ENCODE data around the gene CDH12.

CDH12 gene

DNA sequence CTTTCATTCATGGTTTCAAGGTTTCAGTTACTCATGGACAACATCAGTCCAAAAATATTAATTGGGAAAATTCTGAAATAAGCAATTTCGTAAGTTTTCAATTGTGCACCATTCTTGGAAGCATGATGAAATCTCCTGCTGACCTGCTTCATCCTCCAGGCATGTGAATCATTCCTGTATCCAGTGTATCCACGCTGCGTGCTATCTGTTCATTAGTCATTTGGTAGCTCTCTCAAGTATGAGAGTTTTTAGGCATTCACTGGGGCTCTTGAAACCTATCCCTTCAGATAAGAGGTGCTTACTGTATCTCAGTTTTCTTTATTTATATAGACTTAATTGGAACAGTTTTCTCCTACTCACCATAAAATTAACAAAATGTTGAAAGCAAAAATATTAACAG, 293.0 kb downstream of the CDH12 start:
- no peak for TF ChIP-seq CEBPB (IDR thresholded peaks at IDR 0.05)
- no peak for TF ChIP-seq TCF12 (IDR thresholded peaks at IDR 0.05; ENCODE audit: low read depth)

DNA sequence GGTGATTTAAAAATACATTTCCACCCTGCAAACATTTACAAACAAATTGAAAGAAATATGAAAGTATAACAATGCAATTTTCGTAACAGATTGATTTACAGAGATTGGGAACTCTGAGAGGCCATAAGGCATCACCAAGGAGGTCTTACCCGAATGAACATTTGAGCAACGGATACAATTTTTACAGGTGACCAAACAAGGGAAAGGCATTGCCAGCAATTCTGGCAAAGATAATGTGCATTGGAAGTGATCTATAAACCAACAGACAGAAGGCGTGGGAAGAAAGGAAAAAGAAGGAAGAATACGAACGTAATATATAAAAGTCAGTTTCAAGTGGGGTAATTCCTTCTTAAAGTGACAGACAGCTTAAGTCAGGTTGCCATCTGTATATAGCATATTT, 295.9 kb downstream of the CDH12 start:
- TF ChIP-seq YY1 (IDR thresholded peaks at IDR 0.05; ENCODE audit: low read depth) (no peak), TEAD4 (IDR thresholded peaks at IDR 0.05) (no peak), USF1 (IDR thresholded peaks at IDR 0.05) (no peak), FOXM1 (IDR thresholded peaks at IDR 0.05; ENCODE audit: borderline replicate concordance, low read depth) (no peak), CREB1 (IDR thresholded peaks at IDR 0.05; ENCODE audit: low read depth) (no peak), TCF12 (IDR thresholded peaks at IDR 0.05; ENCODE audit: low read depth) (no peak), CEBPB (IDR thresholded peaks at IDR 0.05) (no peak), RAD21 (IDR thresholded peaks at IDR 0.05; ENCODE audit: low read depth) (no peak), NFIC (IDR thresholded peaks at IDR 0.05) (no peak), EGR1 (IDR thresholded peaks at IDR 0.05) (no peak), MAX (IDR thresholded peaks at IDR 0.05) (no peak)
- TF ChIP-seq, protein P1, sequence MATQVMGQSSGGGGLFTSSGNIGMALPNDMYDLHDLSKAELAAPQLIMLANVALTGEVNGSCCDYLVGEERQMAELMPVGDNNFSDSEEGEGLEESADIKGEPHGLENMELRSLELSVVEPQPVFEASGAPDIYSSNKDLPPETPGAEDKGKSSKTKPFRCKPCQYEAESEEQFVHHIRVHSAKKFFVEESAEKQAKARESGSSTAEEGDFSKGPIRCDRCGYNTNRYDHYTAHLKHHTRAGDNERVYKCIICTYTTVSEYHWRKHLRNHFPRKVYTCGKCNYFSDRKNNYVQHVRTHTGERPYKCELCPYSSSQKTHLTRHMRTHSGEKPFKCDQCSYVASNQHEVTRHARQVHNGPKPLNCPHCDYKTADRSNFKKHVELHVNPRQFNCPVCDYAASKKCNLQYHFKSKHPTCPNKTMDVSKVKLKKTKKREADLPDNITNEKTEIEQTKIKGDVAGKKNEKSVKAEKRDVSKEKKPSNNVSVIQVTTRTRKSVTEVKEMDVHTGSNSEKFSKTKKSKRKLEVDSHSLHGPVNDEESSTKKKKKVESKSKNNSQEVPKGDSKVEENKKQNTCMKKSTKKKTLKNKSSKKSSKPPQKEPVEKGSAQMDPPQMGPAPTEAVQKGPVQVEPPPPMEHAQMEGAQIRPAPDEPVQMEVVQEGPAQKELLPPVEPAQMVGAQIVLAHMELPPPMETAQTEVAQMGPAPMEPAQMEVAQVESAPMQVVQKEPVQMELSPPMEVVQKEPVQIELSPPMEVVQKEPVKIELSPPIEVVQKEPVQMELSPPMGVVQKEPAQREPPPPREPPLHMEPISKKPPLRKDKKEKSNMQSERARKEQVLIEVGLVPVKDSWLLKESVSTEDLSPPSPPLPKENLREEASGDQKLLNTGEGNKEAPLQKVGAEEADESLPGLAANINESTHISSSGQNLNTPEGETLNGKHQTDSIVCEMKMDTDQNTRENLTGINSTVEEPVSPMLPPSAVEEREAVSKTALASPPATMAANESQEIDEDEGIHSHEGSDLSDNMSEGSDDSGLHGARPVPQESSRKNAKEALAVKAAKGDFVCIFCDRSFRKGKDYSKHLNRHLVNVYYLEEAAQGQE (IDR thresholded peaks at IDR 0.05; ENCODE audit: low read depth) = no peak

DNA sequence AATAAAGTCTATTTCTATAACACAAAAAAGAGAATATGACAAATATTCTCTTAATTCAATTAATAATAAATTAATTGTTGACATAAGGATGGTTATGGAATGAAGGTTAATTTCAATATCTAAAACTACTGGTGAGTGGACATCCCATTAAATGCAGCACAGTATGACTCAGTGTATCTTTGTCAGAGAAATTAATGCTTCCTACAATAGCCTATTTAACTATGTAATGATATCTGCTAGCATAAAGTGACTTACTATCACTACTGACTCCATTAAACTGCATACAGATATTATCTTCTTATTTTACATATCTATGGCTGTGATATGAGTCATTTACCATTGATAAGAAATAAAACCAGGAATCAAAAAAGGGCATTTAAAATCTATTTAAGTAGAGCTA, 298.7 kb downstream of the CDH12 start:
- no peak for TF ChIP-seq CEBPB (IDR thresholded peaks at IDR 0.05)
- no peak for TF ChIP-seq NFIC (IDR thresholded peaks at IDR 0.05)
- no peak for TF ChIP-seq EP300 (IDR thresholded peaks at IDR 0.05; ENCODE audit: borderline replicate concordance)
- no peak for TF ChIP-seq EGR1 (IDR thresholded peaks at IDR 0.05)
- TF ChIP-seq MAX (IDR thresholded peaks at IDR 0.05) = no peak
- no peak for TF ChIP-seq TAF1 (IDR thresholded peaks at IDR 0.05; ENCODE audit: low read depth)
- no peak for TF ChIP-seq USF1 (IDR thresholded peaks at IDR 0.05)
- TF ChIP-seq TEAD4 (IDR thresholded peaks at IDR 0.05) = no peak
- TF ChIP-seq FOXM1 (IDR thresholded peaks at IDR 0.05; ENCODE audit: borderline replicate concordance, low read depth) = no peak
- no peak for TF ChIP-seq CREB1 (IDR thresholded peaks at IDR 0.05; ENCODE audit: low read depth)
- TF ChIP-seq TCF12 (IDR thresholded peaks at IDR 0.05; ENCODE audit: low read depth) = no peak
- TF ChIP-seq, protein P1 (IDR thresholded peaks at IDR 0.05; ENCODE audit: low read depth) = no peak
- no peak for TF ChIP-seq RAD21 (IDR thresholded peaks at IDR 0.05; ENCODE audit: low read depth)
- TF ChIP-seq YY1 (IDR thresholded peaks at IDR 0.05; ENCODE audit: low read depth) = no peak

GRCh38 chr5:22549876-22550671, 303.1 kb downstream of the CDH12 start:
- TF ChIP-seq TEAD4 (IDR thresholded peaks at IDR 0.05) (no peak), EP300 (IDR thresholded peaks at IDR 0.05; ENCODE audit: borderline replicate concordance) (no peak), TCF12 (IDR thresholded peaks at IDR 0.05; ENCODE audit: low read depth) (no peak), TAF1 (IDR thresholded peaks at IDR 0.05; ENCODE audit: low read depth) (no peak), FOXM1 (IDR thresholded peaks at IDR 0.05; ENCODE audit: borderline replicate concordance, low read depth) (no peak), USF1 (IDR thresholded peaks at IDR 0.05) (no peak), CEBPB (IDR thresholded peaks at IDR 0.05) (no peak), RAD21 (IDR thresholded peaks at IDR 0.05; ENCODE audit: low read depth) (no peak), ZBTB7A (IDR thresholded peaks at IDR 0.05; ENCODE audit: low read depth) (no peak), YY1 (IDR thresholded peaks at IDR 0.05; ENCODE audit: low read depth) (no peak), MAX (IDR thresholded peaks at IDR 0.05) (no peak), NFIC (IDR thresholded peaks at IDR 0.05) (no peak), EGR1 (IDR thresholded peaks at IDR 0.05) (no peak), CREB1 (IDR thresholded peaks at IDR 0.05; ENCODE audit: low read depth) (no peak)
- TF ChIP-seq, protein P1 (IDR thresholded peaks at IDR 0.05; ENCODE audit: low read depth) = no peak
